ENCODE data around the gene SCGB1D4.

- TF ChIP-seq POLR2A (IDR thresholded peaks at IDR 0.05) (no peak), POLR2AphosphoS5 (IDR thresholded peaks at IDR 0.05) (no peak)
- TF ChIP-seq, protein P1, sequence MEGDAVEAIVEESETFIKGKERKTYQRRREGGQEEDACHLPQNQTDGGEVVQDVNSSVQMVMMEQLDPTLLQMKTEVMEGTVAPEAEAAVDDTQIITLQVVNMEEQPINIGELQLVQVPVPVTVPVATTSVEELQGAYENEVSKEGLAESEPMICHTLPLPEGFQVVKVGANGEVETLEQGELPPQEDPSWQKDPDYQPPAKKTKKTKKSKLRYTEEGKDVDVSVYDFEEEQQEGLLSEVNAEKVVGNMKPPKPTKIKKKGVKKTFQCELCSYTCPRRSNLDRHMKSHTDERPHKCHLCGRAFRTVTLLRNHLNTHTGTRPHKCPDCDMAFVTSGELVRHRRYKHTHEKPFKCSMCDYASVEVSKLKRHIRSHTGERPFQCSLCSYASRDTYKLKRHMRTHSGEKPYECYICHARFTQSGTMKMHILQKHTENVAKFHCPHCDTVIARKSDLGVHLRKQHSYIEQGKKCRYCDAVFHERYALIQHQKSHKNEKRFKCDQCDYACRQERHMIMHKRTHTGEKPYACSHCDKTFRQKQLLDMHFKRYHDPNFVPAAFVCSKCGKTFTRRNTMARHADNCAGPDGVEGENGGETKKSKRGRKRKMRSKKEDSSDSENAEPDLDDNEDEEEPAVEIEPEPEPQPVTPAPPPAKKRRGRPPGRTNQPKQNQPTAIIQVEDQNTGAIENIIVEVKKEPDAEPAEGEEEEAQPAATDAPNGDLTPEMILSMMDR (IDR thresholded peaks at IDR 0.05), result peak in 3 of 4 experiments; percentile 66 to 84 (median 68)
Measured at GRCh38 chr11:62340269-62340901, 41.5 kb upstream of the SCGB1D4 start.
